ENCODE data around the gene EIF4E.
A peak's percentile ranks its signal among the peaks of the same experiment; 100 is the strongest.
"Not testable (repeated sequence)": the region's sequence is repeated elsewhere in the genome, so short reads cannot be mapped to it uniquely, and the experiment has no call there.

Gene EIF4E

DNA sequence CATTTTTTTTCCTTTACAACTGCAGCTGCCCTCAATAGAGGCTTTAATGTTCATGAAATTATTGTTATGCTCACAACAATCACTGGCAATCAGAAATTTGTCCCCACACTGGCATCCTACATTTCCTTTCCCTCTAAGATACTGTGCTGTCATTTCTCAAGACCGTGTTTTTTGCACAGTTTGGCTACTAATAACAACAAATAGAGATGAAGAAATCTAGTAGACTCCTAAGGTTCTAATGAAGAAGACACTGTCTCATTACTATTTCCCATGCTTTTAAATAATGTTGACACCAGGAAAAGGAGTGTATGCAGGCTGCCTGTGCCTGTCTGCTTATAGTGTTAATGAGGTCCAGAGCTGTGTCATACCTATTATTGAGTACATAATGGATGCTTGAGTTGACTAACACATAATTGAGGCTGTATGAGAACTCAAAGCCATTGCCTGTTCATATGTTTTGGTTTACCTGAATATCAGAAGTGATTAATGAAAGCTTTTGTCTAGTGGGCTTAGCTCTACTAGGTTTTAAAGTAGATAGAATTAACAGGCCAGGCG lies 1.5 kb upstream of the EIF4E start:
- no peak for DNase-seq

DNA sequence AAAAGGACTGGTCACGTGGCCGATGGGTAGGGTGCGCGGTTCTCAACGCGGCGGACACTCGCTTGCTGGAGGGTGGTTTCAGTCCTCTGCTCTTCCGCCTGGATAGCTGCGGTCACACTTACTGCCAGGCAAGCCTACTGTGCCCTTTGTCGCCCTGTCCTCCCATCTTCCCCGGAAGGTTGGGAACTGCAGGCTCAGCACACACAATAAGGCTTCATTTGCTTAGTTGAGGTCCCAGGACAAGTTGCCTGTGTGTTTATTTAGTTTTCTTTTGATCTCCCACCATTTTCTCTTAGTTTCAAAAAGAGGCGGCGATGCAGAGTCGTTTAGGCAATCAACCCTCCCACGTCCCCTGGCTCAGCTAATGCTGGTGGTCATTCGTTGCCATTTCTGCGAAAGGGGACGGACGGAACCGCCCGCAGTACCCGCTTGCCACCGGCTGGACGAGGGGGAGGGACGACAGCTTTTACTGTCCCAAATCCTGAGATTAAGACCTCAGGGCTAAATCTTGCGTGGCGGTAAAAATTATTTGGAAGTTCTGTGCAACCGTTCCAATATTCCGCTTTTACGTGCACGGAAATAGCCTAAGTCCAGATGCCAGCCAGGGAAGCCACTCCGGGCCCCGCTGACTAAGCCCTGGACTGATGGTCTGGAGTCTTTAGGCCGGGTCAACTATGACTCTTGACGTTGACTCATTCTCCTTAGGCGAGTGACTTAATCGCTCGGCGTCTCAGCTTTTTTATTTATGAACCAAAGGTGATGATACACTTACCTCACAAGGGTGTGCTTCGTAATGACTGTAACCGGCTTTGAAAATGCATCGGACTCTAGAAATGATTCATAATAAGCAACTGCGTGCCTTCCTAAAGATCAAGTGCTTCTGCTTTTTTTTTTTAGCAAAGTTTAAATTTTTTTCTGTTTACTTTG lies 671 bp upstream of the EIF4E start:
- no peak for DNase-seq

GRCh38 chr4:98928131-98928504 lies 815 bp downstream of the EIF4E start:
- DNase-seq = peak; percentile 26

GRCh38 chr4:98926257-98926656 lies 2.7 kb downstream of the EIF4E start:
- not testable (repeated sequence) for DNase-seq

GRCh38 chr4:98921292-98921691 lies 7.6 kb downstream of the EIF4E start:
- no peak for DNase-seq

GRCh38 chr4:98919996-98920395 lies 8.9 kb downstream of the EIF4E start:
- DNase-seq = no peak

DNA sequence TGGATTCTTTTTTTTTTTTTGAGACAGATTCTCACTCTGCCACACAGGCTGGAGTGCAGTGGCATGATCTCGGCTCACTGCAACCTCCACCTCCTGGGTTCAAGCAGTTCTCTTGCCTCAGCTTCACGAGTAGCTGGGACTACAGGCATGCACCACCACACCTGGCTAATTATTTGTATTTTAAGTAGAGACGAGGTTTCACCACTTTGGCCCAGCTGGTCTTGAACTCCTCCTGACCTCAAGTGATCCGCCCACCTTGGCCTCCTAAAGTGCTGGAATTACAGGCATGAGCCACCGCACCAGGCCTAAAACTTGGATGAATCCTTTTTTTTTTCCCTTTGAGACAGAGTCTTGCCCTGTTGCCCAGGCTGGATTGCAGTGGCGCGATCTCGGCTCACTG lies 18.2 kb downstream of the EIF4E start:
- DNase-seq = not testable (repeated sequence)

- DNase-seq = no peak
Observed at GRCh38 chr4:98909646-98910401, 19.1 kb downstream of the EIF4E start.

DNA sequence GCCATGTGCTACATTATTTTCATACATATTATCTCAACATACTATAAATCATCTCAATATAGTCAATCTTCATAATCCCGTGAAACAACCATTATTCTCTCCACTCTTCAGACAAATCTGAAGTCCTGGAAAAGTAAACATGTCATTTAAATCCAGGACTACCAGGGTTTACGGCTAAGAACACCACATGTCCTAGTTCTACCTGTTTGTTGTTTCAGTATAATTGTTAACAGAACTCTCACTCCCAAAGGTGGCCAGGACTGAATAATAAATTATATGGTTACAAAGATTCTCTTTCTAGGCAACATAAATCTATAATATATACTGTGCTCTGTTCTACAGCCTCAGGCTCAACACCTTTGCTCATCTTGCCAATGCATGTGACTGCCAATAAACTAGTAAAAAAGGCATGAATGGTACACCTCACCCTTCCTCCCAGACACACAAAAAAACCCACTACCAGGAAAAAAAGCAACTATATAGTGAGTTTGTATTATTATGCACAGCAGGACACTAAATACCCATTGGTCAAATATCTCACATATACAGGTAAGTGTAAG lies 20.1 kb downstream of the EIF4E start:
- no peak for DNase-seq

- DNase-seq = no peak
Observed at GRCh38 chr4:98908182-98908581, 20.8 kb downstream of the EIF4E start.

- no peak for DNase-seq
Observed at GRCh38 chr4:98905839-98906238, 23.1 kb downstream of the EIF4E start.

DNA sequence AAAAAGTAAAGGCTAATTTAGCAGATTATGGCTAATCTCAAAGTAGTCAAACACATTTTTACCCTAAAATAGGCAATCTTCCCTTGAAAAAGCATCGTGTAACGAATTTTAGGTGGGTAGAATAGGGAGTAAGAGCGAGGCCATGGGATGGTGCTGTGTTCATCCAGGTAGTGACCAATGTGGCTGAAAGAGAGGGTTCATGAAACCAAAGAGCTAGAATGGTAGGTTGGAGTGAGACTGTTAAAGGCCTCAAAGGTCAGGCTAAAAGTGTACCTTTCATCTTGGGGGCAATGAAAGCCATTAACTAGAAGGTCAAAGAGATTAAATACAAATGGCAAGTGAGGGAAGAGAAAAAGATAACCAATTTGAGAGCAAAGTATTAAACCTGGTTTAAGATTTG lies 23.6 kb downstream of the EIF4E start:
- DNase-seq = no peak

- no peak for DNase-seq
Observed at GRCh38 chr4:98903963-98904362, 25.0 kb downstream of the EIF4E start.

GRCh38 chr4:98903561-98903960 lies 25.4 kb downstream of the EIF4E start:
- no peak for DNase-seq

- no peak for DNase-seq
Observed at GRCh38 chr4:98899277-98899676, 29.7 kb downstream of the EIF4E start.

GRCh38 chr4:98891478-98892337 lies 37.2 kb downstream of the EIF4E start:
- no peak for DNase-seq

DNA sequence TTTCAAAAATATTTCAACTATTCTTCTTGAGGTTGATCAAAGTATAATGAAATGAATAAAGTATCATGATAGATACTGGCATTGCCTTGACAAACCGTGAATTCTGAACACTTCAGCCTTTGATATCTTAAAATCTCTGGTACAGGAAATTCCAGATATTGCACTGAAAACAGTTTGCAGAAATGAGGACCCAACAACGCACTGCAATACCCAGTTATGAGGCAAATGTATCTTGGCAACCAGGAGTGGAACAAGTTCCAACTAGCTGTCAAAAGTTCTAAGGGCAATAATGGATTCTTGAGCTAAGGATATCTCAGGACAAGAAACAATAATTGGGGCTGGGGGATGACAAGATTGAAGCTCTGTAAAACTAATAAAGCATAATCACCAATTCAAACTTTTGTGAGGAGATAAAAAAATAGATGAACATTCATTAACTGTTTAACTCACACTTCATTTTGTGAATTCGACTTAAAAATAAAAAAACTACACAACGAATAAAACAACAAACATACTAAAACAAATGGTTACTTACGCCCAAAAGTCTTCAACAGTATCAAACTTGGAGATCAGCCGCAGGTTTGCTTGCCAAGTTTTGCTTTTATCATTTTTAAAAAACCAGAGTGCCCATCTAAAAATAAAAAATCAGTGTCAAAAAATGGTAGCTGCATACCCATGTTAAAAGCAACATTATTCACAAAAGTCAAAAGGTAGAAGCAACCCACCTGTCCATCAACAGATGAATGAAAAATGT lies 38.1 kb downstream of the EIF4E start:
- DNase-seq = no peak

GRCh38 chr4:98887145-98887544 lies 41.8 kb downstream of the EIF4E start:
- DNase-seq = no peak

DNA sequence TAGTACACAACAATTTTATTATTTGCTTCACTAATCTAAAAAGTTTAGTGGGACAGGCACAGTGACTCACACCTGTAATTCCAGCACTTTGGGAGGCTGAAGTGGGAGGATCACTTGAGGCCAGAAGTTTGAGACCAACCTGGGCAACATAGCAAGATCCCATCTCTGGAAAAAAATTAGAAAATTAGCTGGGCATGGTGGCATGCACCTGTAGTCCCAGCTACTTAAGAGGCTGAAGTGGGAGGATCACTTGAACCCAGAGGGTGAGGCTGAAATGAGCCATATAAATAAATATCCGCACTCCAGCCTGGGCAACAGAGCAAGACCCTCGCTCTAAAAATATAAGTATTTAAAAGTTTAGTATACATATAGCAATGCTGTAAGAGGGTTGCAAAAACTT lies 42.6 kb downstream of the EIF4E start:
- DNase-seq = not testable (repeated sequence)

- not testable (repeated sequence) for DNase-seq
Observed at GRCh38 chr4:98880884-98881283, 48.0 kb downstream of the EIF4E start.

DNA sequence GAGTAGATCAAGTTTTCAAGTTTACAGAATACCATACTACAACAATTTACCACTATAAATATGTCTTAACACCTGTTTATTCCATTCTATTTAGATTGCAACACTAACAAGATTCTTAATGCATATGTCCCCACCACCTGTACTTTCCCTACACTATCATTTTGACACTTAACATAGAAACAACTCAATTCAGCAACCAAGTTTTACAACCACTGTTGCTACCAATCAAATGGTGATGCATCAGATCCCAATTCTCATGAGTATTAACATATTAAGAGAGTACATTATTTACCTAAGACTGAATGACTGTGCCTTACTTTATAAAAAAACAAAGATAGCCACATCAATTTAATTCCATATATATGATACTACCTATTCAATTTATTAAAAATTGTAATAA lies 49.4 kb downstream of the EIF4E start:
- no peak for DNase-seq

GRCh38 chr4:98873059-98873458 lies 55.9 kb downstream of the EIF4E start:
- no peak for DNase-seq
